Thoracic aorta (tissue), 2 donors: Measurements from ENCODE around the gene ATP11C. TPM values are rescaled to one million over a fixed set of nuclear protein-coding genes. Genes with fewer than 3 reads are reported as not detected.

Source experiments
- ATAC-seq: fragments of 150-250 bp; one replicate; pipeline ENCODE4 v1.8.0; 2017; ENCODE audit warnings: low read depth; ENCODE audit not compliant: insufficient number of reproducible peaks, low FRiP score
- DNase-seq: peaks from one replicate; pipeline ENCODE4 v3.0.0-alpha.2; 2020; ENCODE audit warnings: low spot score
- H3K27ac ChIP-seq, 2 donors: fragments of 200-600 bp; sonication (generic); 1 replicate in 1 of 2; 2 replicates in 1 of 2; pipeline ENCODE4 v1.5.1; 2016; ENCODE audit warnings: mild to moderate bottlenecking in 2 of 2, moderate library complexity in 2 of 2
- H3K27me3 ChIP-seq: fragments of 200-600 bp; sonication (generic); replicated peaks from 2 replicates; pipeline ENCODE4 v1.6.0; 2016; ENCODE audit warnings: mild to moderate bottlenecking; ENCODE audit not compliant: insufficient read depth
- H3K36me3 ChIP-seq: fragments of 200-600 bp; sonication (generic); one replicate; pipeline ENCODE4 v1.5.1; 2016
- H3K4me1 ChIP-seq, 2 donors: fragments of 200-600 bp; sonication (generic); 1 replicate in 1 of 2; 2 replicates in 1 of 2; pipeline versions ENCODE4 v1.5.1 to v1.6.0; 2016; ENCODE audit warnings: low read depth in 2 of 2, mild to moderate bottlenecking in 1 of 2; ENCODE audit not compliant: control insufficient read depth in 1 of 2
- H3K4me3 ChIP-seq: fragments of 200-600 bp; sonication (generic); 2 replicates; pipeline ENCODE4 v1.5.1; 2016; ENCODE audit warnings: mild to moderate bottlenecking
- H3K9me3 ChIP-seq: fragments of 200-600 bp; sonication (generic); 2 replicates; pipeline ENCODE4 v1.5.1; 2016
- CTCF ChIP-seq: fragments of 200-600 bp; sonication (generic); IDR thresholded peaks from one replicate; pipeline ENCODE4 v1.5.1; 2019; ENCODE audit warnings: antibody characterized with exemption
- total RNA-seq, 2 donors: library from RNA; depleted of rRNA; stranded (reverse); fragments of >200 nt; gene quantifications; one replicate each; pipeline versions ENCODE4 v1.1.0 to v1.2.3, GENCODE V29; 2016

The ATP11C gene
- total RNA-seq, 2 donors from 2014 or later, result 26.7 to 62.4 TPM

- ATAC-seq, result no peak
- Histone ChIP-seq H3K27me3 (no peaks in the 10 kb centered on the region), H3K27ac (no peak overlapping the region), H3K36me3 (no peaks in the 10 kb centered on the region), H3K4me3 (no peak overlapping the region), H3K9me3 (no peaks in the 10 kb centered on the region), H3K4me1 (no peaks in the 10 kb centered on the region)
- TF ChIP-seq CTCF, result no peak
- no peak for DNase-seq
These were observed 120.8 kb downstream of the ATP11C start for GRCh38 chrX:139811942-139812629.

GRCh38 chrX:139804482-139804881 is 128.4 kb downstream of the ATP11C start:
- H3K27me3 ChIP-seq, result no peaks in the 10 kb centered on the region
- H3K36me3 ChIP-seq, result peaks cover 4% of the 10 kb centered on the region
- DNase-seq (no peak), ATAC-seq (no peak)
- H3K4me3 ChIP-seq, result no peak overlapping the region
- no peaks in the 10 kb centered on the region for H3K4me1 ChIP-seq
- no peak overlapping the region for H3K27ac ChIP-seq
- no peaks in the 10 kb centered on the region for H3K9me3 ChIP-seq
- TF ChIP-seq CTCF, result no peak

GRCh38 chrX:139803224-139803623 is 129.6 kb downstream of the ATP11C start:
- DNase-seq, result no peak
- no peak for TF ChIP-seq CTCF
- ATAC-seq, result no peak
- Histone ChIP-seq H3K27ac (no peak overlapping the region), H3K27me3 (no peaks in the 10 kb centered on the region), H3K36me3 (peaks cover 4% of the 10 kb centered on the region), H3K9me3 (no peaks in the 10 kb centered on the region), H3K4me3 (no peak overlapping the region), H3K4me1 (no peaks in the 10 kb centered on the region)

GRCh38 chrX:139802048-139802447 is 130.8 kb downstream of the ATP11C start:
- Histone ChIP-seq H3K4me3 (no peak overlapping the region), H3K27ac (no peak overlapping the region), H3K36me3 (peaks cover 4% of the 10 kb centered on the region), H3K9me3 (no peaks in the 10 kb centered on the region), H3K27me3 (no peaks in the 10 kb centered on the region), H3K4me1 (no peaks in the 10 kb centered on the region)
- DNase-seq (no peak), ATAC-seq (no peak)
- no peak for TF ChIP-seq CTCF

GRCh38 chrX:139801397-139801813 is 131.4 kb downstream of the ATP11C start:
- Histone ChIP-seq H3K4me1 (no peaks in the 10 kb centered on the region), H3K4me3 (no peak overlapping the region), H3K9me3 (no peaks in the 10 kb centered on the region), H3K36me3 (peaks cover 4% of the 10 kb centered on the region), H3K27me3 (no peaks in the 10 kb centered on the region), H3K27ac (no peak overlapping the region)
- ATAC-seq, result no peak
- no peak for DNase-seq
- no peak for TF ChIP-seq CTCF
